DND-41 (cell line): ENCODE results near the gene FAM9C.

Experiments
- EZH2 ChIP-seq: IDR thresholded peaks from 3 replicates; pipeline ENCODE4 v1.6.1; 2012; ENCODE audit warnings: borderline replicate concordance, low read depth, mild to moderate bottlenecking, moderate library complexity, low read length, inconsistent platforms; ENCODE audit not compliant: severe bottlenecking
- TF ChIP-seq, protein P1 (sequence below): IDR thresholded peaks from 2 replicates; pipeline ENCODE4 v1.5.1; 2012; ENCODE audit warnings: borderline replicate concordance, low read length, moderate library complexity, mild to moderate bottlenecking; ENCODE audit not compliant: poor library complexity, severe bottlenecking; ENCODE audit errors: extremely low read depth

DNA sequence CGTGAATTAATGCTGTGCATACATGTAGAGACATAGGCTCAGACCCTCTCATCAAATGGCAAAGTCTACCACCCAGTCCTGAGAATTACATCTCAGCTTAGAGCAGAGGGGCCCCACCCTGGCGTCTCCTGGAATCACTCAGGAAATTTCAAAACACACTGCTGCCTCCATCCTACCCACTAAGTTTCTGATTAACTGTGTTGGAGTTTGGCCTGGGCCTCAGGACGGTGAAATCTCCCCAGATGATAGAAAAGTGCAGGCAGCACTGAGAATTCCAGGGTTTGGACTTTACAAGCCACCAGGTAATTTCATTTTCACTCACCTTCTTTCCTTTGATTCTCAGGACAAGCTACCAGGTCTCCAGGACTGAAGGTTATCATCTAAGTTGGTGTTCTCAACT lies 3.3 kb upstream of the FAM9C start:
- TF ChIP-seq, protein P1, sequence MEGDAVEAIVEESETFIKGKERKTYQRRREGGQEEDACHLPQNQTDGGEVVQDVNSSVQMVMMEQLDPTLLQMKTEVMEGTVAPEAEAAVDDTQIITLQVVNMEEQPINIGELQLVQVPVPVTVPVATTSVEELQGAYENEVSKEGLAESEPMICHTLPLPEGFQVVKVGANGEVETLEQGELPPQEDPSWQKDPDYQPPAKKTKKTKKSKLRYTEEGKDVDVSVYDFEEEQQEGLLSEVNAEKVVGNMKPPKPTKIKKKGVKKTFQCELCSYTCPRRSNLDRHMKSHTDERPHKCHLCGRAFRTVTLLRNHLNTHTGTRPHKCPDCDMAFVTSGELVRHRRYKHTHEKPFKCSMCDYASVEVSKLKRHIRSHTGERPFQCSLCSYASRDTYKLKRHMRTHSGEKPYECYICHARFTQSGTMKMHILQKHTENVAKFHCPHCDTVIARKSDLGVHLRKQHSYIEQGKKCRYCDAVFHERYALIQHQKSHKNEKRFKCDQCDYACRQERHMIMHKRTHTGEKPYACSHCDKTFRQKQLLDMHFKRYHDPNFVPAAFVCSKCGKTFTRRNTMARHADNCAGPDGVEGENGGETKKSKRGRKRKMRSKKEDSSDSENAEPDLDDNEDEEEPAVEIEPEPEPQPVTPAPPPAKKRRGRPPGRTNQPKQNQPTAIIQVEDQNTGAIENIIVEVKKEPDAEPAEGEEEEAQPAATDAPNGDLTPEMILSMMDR, result no peak
- TF ChIP-seq EZH2, result no peak
